HepG2 (cell line): ENCODE data around the gene TUBB4B. TPM values are rescaled to one million over a fixed set of nuclear protein-coding genes. Genes with fewer than 3 reads are reported as not detected.

Experiments used
- ATF7-NPFF ChIP-seq: sonication (generic); formaldehyde crosslinking; IDR thresholded peaks from 2 replicates; pipeline ENCODE4 v1.8.1; 2023; ENCODE audit warnings: mild to moderate bottlenecking, low read depth, missing genetic modification reagents, moderate library complexity
- FOXP1 ChIP-seq, 2 experiments: fragments of 450-650 bp in 1 of 2; IDR thresholded peaks; 2 replicates each; pipeline ENCODE4 v1.6.1; 2017 to 2018; ENCODE audit warnings: antibody characterized with exemption in 1 of 2
- JDP2 ChIP-seq: sonication (generic); formaldehyde crosslinking; IDR thresholded peaks from 2 replicates; pipeline ENCODE4 v1.8.1; 2022; ENCODE audit warnings: missing genetic modification reagents, borderline replicate concordance
- MAFG ChIP-seq: sonication (generic); formaldehyde crosslinking; IDR thresholded peaks from 2 replicates; pipeline ENCODE4 v1.5.1; 2020; ENCODE audit warnings: mild to moderate bottlenecking, missing genetic modification reagents
- NFRKB ChIP-seq: fragments of 450-650 bp; IDR thresholded peaks from 2 replicates; pipeline ENCODE4 v1.6.1; 2017
- RFXANK ChIP-seq: IDR thresholded peaks from 2 replicates; pipeline ENCODE4 v1.6.1; 2016
- RNF219 ChIP-seq: sonication (generic); formaldehyde crosslinking; IDR thresholded peaks from 2 replicates; pipeline ENCODE4 v1.5.0; 2020; ENCODE audit warnings: mild to moderate bottlenecking, missing genetic modification reagents
- SIX1 ChIP-seq: sonication (generic); formaldehyde crosslinking; IDR thresholded peaks from 2 replicates; pipeline ENCODE4 v1.4.0; 2020; ENCODE audit warnings: missing genetic modification reagents, borderline replicate concordance
- SMARCE1 ChIP-seq: fragments of 450-650 bp; IDR thresholded peaks from 2 replicates; pipeline ENCODE4 v1.6.1; 2017; ENCODE audit warnings: borderline replicate concordance
- SRSF9 ChIP-seq: fragments of 200-400 bp; formaldehyde crosslinking; IDR thresholded peaks from 2 replicates; pipeline ENCODE4 v1.6.1; 2018; ENCODE audit warnings: borderline replicate concordance, mild to moderate bottlenecking, low read depth, low read length; ENCODE audit not compliant: insufficient read depth, poor library complexity, severe bottlenecking
- SSRP1 ChIP-seq: IDR thresholded peaks from 2 replicates; pipeline ENCODE4 v1.6.1; 2016; ENCODE audit warnings: control low read depth
- ZBTB25 ChIP-seq: IDR thresholded peaks from 2 replicates; pipeline ENCODE4 v1.6.1; 2018; ENCODE audit warnings: missing genetic modification reagents
- ZNF274 ChIP-seq: sonication (generic); formaldehyde crosslinking; IDR thresholded peaks from 2 replicates; pipeline ENCODE4 v1.5.1; 2020; ENCODE audit warnings: mild to moderate bottlenecking, missing genetic modification reagents
- ZNF318 ChIP-seq: sonication (generic); formaldehyde crosslinking; IDR thresholded peaks from 2 replicates; pipeline ENCODE4 v1.4.0; 2020; ENCODE audit warnings: mild to moderate bottlenecking, missing genetic modification reagents
- ZNF501 ChIP-seq: sonication (generic); formaldehyde crosslinking; IDR thresholded peaks from 2 replicates; pipeline ENCODE4 v1.5.1; 2020; ENCODE audit warnings: mild to moderate bottlenecking, moderate library complexity, missing genetic modification reagents
- ZNF597 ChIP-seq: sonication (generic); formaldehyde crosslinking; IDR thresholded peaks from 2 replicates; pipeline ENCODE4 v1.5.0; 2020; ENCODE audit warnings: missing genetic modification reagents
- ZNF790 ChIP-seq: sonication (generic); formaldehyde crosslinking; IDR thresholded peaks from 2 replicates; pipeline ENCODE4 v1.8.0; 2022; ENCODE audit warnings: missing genetic modification reagents, mild to moderate bottlenecking, borderline replicate concordance
- polyA plus RNA-seq, 8 experiments: library from polyadenylated mRNA; depleted of rRNA in 3 of 8; stranded (reverse) in 7 of 8; unstranded in 1 of 8; fragments of >200 nt; fragmentation: Illumina TruSeq in 4 of 8; extraction: Trizol in 4 of 8; gene quantifications; 2 replicates each; pipeline versions ENCODE4 v1.2.1 to v1.2.3, GENCODE V29; 2011 to 2016; ENCODE audit warnings: low read depth in 4 of 8, missing spikeins in 1 of 8, mixed read lengths in 1 of 8; ENCODE audit not compliant: insufficient read depth in 1 of 8
- total RNA-seq, 5 experiments: library from RNA; depleted of rRNA; stranded (reverse); fragments of >200 nt; fragmentation: Illumina TruSeq; extraction: Trizol; gene quantifications; 2 replicates each; pipeline ENCODE4 v1.2.3, GENCODE V29; 2016; ENCODE audit warnings: low read depth in 1 of 5

TUBB4B gene
- total and polyA plus RNA-seq, 2 of the 13 experiments (the other 11 are each of a cell fraction or from before 2014, with no cell fraction given) = 182 to 412 TPM

- TF ChIP-seq ZNF274 (CRISPR knock-in tag) (no peak), RNF219 (CRISPR knock-in tag) (no peak), SRSF9 (no peak), ZNF501 (CRISPR knock-in tag) (peak; percentile 77), NFRKB (no peak), RFXANK (CRISPR knock-in tag) (no peak), JDP2 (no peak), ATF7-NPFF (CRISPR knock-in tag) (no peak; the same call in 1 of the 2 replicates), MAFG (CRISPR knock-in tag) (no peak), ZNF318 (CRISPR knock-in tag) (no peak), SIX1 (CRISPR knock-in tag) (no peak), ZNF597 (CRISPR knock-in tag) (no peak), FOXP1 (IDR thresholded peaks at IDR 0.05) (no peak), FOXP1 (CRISPR knock-in tag; IDR thresholded peaks at IDR 0.05) (no peak), SSRP1 (no peak; the same call in 1 of the 2 replicates), ZBTB25 (CRISPR knock-in tag) (peak; percentile 49; the same call in 1 of the 2 replicates), SMARCE1 (no peak), ZNF790 (CRISPR knock-in tag) (no peak)
These were observed 22.3 kb upstream of the TUBB4B start (continued) for GRCh38 chr9:137218754-137219271.
